Measurements from ENCODE around the gene DGCR8. TPM values are rescaled to one million over a fixed set of nuclear protein-coding genes. Genes with fewer than 3 reads are reported as not detected.

DGCR8 gene
- total and polyA plus RNA-seq, 2 donors from 2014 or later: 12.2 to 40.1 TPM

- Histone ChIP-seq H3K27ac (ENCODE audit: low read depth in 2 of 2, low read length in 2 of 2) (peak overlapping the region; percentile 83 to 86), H3K9ac (ENCODE audit: low read length in 3 of 3) (peak overlapping the region in 2 of 3 donors; percentile 78 to 85), H3K36me3 (ENCODE audit: control insufficient read depth in 2 of 3, insufficient read depth in 3 of 3, low read length in 3 of 3) (peaks cover 0 to 8% (median 4%) of the 10 kb centered on the region in 3 donors), H3K9me3 (ENCODE audit: control insufficient read depth in 2 of 3, insufficient read depth in 1 of 3, low read length in 3 of 3) (no peaks in the 10 kb centered on the region), H3K4me3 (ENCODE audit: low read length in 3 of 3) (peak overlapping the region; percentile 20 to 67 (median 64)), H3K27me3 (ENCODE audit: control insufficient read depth, insufficient read depth, low read length) (no peaks in the 10 kb centered on the region), H3K4me1 (ENCODE audit: control insufficient read depth in 2 of 3, insufficient read depth in 2 of 3, low read depth in 1 of 3, low read length in 3 of 3) (peaks cover 0 to 36% (median 4%) of the 10 kb centered on the region in 3 donors)
- intact Hi-C loops (cut with DNase I): no loop called here
- DNase-seq: peak; percentile 80 to 94 (median 87)
- no peak for TF ChIP-seq CTCF (IDR thresholded peaks at IDR 0.05; ENCODE audit: borderline replicate concordance, extremely low read depth, insufficient read depth)
- FAIRE-seq: no peak
Measured at GRCh38 chr22:20130731-20131596, 50.9 kb downstream of the DGCR8 start.

- H3K4me1 ChIP-seq (ENCODE audit: control insufficient read depth in 2 of 3, insufficient read depth in 2 of 3, low read depth in 1 of 3, low read length in 3 of 3): peaks cover 0 to 41% (median 7%) of the 10 kb centered on the region in 3 donors
- peak in 2 of 5 donors; percentile 29 to 63 for DNase-seq
- H3K4me3 ChIP-seq (ENCODE audit: low read length in 3 of 3): peak within 1 kb of the TSS; percentile 33 to 69 (median 67)
- H3K36me3 ChIP-seq (ENCODE audit: control insufficient read depth in 2 of 3, insufficient read depth in 3 of 3, low read length in 3 of 3): peaks cover 0 to 2% (median 2%) of the 10 kb centered on the region in 3 donors
- FAIRE-seq: no peak
- peak within 1 kb of the TSS; percentile 83 to 86 for H3K27ac ChIP-seq (ENCODE audit: low read depth in 2 of 2, low read length in 2 of 2)
- no peak for TF ChIP-seq CTCF (IDR thresholded peaks at IDR 0.05; ENCODE audit: borderline replicate concordance, extremely low read depth, insufficient read depth)
- H3K9me3 ChIP-seq (ENCODE audit: control insufficient read depth in 2 of 3, insufficient read depth in 1 of 3, low read length in 3 of 3): no peaks in the 10 kb centered on the region
- H3K9ac ChIP-seq (ENCODE audit: low read length in 3 of 3): peak within 1 kb of the TSS in 2 of 3 donors; percentile 80 to 85
- intact Hi-C loops (cut with DNase I): no loop called here
- no peaks in the 10 kb centered on the region for H3K27me3 ChIP-seq (ENCODE audit: control insufficient read depth, insufficient read depth, low read length)
Measured at GRCh38 chr22:20131597-20131858, 51.5 kb downstream of the DGCR8 start, which contains the start of gene ZDHHC8. Gene ZDHHC8, plus strand, starts transcription at chr22:20131804. Its CDS starts 144 bp downstream, at chr22:20131948.

GRCh38 chr22:20131859-20132685 lies 52.0 kb downstream of the DGCR8 start:
- H3K9ac ChIP-seq (ENCODE audit: low read length in 3 of 3): peak overlapping the region in 2 of 3 donors; percentile 65 to 80
- intact Hi-C loops (cut with DNase I): no loop called here
- H3K4me3 ChIP-seq (ENCODE audit: low read length in 3 of 3): peak overlapping the region; percentile 33 to 69 (median 66)
- H3K9me3 ChIP-seq (ENCODE audit: control insufficient read depth in 2 of 3, insufficient read depth in 1 of 3, low read length in 3 of 3): no peaks in the 10 kb centered on the region
- no peaks in the 10 kb centered on the region for H3K27me3 ChIP-seq (ENCODE audit: control insufficient read depth, insufficient read depth, low read length)
- TF ChIP-seq CTCF (IDR thresholded peaks at IDR 0.05; ENCODE audit: borderline replicate concordance, extremely low read depth, insufficient read depth): no peak
- DNase-seq (peak in 2 of 5 donors; percentile 39 to 77), FAIRE-seq (no peak)
- H3K27ac ChIP-seq (ENCODE audit: low read depth in 2 of 2, low read length in 2 of 2): no peak overlapping the region
- H3K4me1 ChIP-seq (ENCODE audit: control insufficient read depth in 2 of 3, insufficient read depth in 2 of 3, low read depth in 1 of 3, low read length in 3 of 3): peaks cover 0 to 47% (median 7%) of the 10 kb centered on the region in 3 donors
- no peaks in the 10 kb centered on the region for H3K36me3 ChIP-seq (ENCODE audit: control insufficient read depth in 2 of 3, insufficient read depth in 3 of 3, low read length in 3 of 3)

All from kidney (tissue), 14 donors.